Measurements from ENCODE around the gene MOB4.
"Not testable (repeated sequence)": the region's sequence is repeated elsewhere in the genome, so short reads cannot be mapped to it uniquely, and the experiment has no call there.

Gene MOB4

DNA sequence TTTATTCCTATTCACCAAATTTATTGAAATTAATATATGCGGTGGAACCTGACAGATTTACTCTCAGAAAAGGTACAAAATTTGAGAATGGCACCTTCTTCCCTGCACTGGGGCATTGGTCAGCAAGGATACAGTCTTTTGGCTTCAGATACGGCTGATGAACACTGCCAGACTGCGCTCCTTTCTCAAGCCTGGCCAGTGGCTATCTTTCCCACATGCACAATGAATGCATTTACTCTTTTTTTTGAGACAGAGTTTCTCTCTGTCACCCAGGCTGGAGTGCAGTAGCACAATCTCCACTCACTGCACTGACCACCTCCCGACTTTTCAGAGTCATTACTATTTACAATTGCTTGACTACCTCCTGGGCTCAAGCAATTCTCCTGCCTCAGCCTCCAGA, 61.6 kb downstream of the MOB4 start:
- intact Hi-C loops (cut with micrococcal nuclease) = no loop called here
- no peak overlapping the region for H3K4me3 Mint-ChIP-seq
- H3K27me3 Mint-ChIP-seq = no peaks in the 10 kb centered on the region
- H3K27ac Mint-ChIP-seq = no peak overlapping the region
- H3K9me3 Mint-ChIP-seq = peaks cover 24% of the 10 kb centered on the region
- no peaks in the 10 kb centered on the region for H3K4me1 Mint-ChIP-seq (ENCODE audit: low read depth)
- H3K36me3 Mint-ChIP-seq (ENCODE audit: low read depth) = peaks cover 10% of the 10 kb centered on the region

DNA sequence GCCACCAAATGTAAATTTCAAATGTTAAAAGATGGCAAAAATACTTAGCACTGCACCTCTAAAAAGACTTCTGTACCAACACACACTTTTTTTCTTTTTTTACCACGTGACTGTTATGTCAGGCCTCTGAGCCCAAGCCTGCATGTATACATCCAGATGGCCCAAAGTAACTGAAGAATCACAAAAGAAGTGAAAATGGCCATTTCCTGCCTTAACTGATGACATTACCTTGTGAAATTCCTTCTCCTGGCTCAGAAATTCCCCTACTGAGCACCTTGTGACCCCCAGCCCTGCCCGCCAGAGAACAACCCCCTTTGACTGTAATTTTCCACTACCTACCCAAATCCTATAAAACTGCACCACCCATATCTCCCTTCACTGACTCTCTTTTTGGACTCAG, 62.4 kb downstream of the MOB4 start:
- not testable (repeated sequence) for H3K36me3 Mint-ChIP-seq (ENCODE audit: low read depth)
- H3K9me3 Mint-ChIP-seq = peaks cover 16% of the 10 kb centered on the region

DNA sequence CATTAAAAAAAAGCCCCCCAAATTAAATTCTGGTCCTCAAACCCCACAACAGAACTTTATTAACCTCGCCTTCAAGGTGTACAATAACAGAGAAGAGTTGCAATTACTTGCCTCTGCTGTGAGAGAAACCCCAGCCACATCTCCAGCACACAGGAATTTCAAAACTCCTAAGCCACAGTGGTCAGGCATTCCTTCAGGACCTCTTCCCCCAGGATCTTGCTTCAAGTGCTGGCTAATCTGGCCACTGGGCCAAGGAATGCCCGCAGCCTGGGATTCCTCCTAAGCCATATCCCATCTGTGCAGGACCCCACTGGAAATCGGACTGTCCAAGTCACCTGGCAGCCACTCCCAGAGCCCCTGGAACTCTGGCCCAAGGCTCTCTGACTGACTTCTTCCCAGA, 64.3 kb downstream of the MOB4 start:
- intact Hi-C loops (cut with micrococcal nuclease) = not testable (repeated sequence)

More for the DNA sequence above, 62.4 kb downstream of the MOB4 start:
- H3K4me1 Mint-ChIP-seq (ENCODE audit: low read depth); intact Hi-C loops (cut with micrococcal nuclease); H3K27ac Mint-ChIP-seq; H3K27me3 Mint-ChIP-seq; H3K4me3 Mint-ChIP-seq: not testable (repeated sequence)

DNA sequence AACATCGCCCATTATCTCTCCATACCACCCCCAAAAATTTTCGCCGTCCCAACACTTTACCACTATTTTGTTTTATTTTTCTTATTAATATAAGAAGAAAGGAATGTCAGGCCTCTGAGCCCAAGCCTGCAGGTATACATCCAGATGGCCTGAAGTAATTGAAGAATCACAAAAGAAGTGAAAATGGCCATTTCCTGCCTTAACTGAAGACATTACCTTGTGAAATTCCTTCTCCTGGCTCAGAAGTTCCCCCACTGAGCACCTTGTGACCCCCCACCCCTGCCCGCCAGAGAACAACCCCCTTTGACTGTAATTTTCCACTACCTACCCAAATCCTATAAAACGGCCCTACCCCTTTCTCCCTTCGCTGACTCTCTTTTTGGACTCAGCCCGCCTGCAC, 71.4 kb downstream of the MOB4 start:
- H3K4me3 Mint-ChIP-seq; intact Hi-C loops (cut with micrococcal nuclease); H3K4me1 Mint-ChIP-seq (ENCODE audit: low read depth); H3K36me3 Mint-ChIP-seq (ENCODE audit: low read depth); H3K9me3 Mint-ChIP-seq; H3K27ac Mint-ChIP-seq; H3K27me3 Mint-ChIP-seq: not testable (repeated sequence)

More for the DNA sequence above, 64.3 kb downstream of the MOB4 start:
- H3K27ac Mint-ChIP-seq; H3K27me3 Mint-ChIP-seq; H3K36me3 Mint-ChIP-seq (ENCODE audit: low read depth); H3K9me3 Mint-ChIP-seq; H3K4me3 Mint-ChIP-seq; H3K4me1 Mint-ChIP-seq (ENCODE audit: low read depth): not testable (repeated sequence)

DNA sequence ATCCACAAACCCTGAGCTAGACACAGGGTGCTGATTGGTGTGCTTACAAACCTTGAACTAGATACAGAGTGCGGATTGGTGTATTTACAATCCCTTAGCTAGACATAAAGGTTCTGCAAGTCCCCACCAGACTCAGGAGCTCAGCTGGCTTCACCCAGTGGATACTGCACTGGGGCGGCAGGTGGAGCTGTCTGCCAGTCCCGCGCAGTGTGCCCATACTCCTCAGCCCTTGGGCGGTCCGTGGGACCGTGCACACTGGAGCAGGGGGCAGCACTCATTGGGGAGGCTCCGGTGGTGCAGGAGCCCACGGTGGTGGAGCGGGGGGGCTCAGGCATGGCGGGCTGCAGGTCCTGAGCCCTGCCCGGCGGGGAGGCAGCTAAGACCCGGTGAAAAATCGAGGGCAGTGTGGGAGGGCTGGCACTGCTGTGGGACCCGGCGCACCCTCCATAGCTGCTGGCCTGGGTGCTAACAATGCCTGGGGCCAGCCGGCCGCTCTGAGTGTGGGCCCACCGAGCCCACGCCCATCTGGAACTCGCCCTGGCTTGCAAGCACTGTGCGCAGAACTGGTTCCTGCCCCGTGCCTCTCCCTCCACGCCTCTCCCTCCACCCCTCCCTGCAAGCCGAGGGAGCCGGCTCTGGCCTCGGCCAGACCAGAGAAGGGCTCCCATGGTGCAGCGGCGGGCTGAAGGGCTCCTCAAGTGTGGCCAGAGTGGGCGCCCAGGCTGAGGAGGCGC, 75.6 kb downstream of the MOB4 start:
- no peaks in the 10 kb centered on the region for H3K36me3 Mint-ChIP-seq (ENCODE audit: low read depth)
- no peaks in the 10 kb centered on the region for H3K4me1 Mint-ChIP-seq (ENCODE audit: low read depth)
- no peaks in the 10 kb centered on the region for H3K27me3 Mint-ChIP-seq
- intact Hi-C loops (cut with micrococcal nuclease) = no loop called here
- no peak overlapping the region for H3K4me3 Mint-ChIP-seq
- peaks cover 8% of the 10 kb centered on the region for H3K9me3 Mint-ChIP-seq
- no peak overlapping the region for H3K27ac Mint-ChIP-seq

DNA sequence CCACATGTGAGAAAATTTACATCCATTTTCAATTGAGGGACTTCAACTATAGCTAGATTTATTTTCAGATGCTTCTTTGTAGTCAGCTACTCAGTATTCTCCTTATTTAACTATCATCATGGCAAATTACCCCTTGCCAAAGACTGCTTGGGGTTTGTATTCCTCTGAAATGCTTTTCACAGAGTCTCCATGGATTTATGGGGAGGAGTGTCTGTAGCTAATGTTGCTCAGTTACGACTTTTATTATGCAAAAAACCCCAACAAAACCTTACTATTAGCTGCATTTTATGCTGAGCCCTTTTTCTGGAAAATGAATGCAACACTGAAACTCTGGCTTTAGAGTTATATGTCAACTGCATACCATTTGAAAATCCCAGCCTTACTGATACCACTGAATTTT, 80.9 kb downstream of the MOB4 start:
- H3K9me3 Mint-ChIP-seq = no peaks in the 10 kb centered on the region
- no peak overlapping the region for H3K4me3 Mint-ChIP-seq
- H3K4me1 Mint-ChIP-seq (ENCODE audit: low read depth) = peaks cover 6% of the 10 kb centered on the region
- no peak overlapping the region for H3K27ac Mint-ChIP-seq
- intact Hi-C loops (cut with micrococcal nuclease) = no loop called here
- no peaks in the 10 kb centered on the region for H3K27me3 Mint-ChIP-seq
- H3K36me3 Mint-ChIP-seq (ENCODE audit: low read depth) = no peaks in the 10 kb centered on the region

DNA sequence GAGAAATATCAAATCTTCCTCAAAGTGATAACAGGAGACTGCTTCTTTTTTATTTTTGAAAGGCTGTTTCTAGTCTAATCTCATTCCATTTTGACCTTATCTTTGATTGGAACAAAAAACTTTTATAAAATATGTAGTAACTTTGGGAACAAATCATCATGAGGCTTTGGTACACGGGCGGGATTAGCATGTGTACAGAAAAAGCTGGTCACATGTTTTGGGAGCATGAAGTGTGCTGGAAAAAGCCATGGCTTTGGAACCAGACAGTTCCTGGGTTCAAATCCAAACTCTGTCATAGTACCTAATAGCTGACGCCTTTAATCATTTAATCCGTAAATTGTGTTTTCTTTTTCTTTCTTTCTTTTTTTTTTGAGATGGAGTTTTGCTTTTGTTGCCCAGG, 81.3 kb downstream of the MOB4 start:
- Mint-ChIP-seq H3K9me3 (no peaks in the 10 kb centered on the region), H3K4me1 (ENCODE audit: low read depth) (peaks cover 6% of the 10 kb centered on the region), H3K36me3 (ENCODE audit: low read depth) (no peaks in the 10 kb centered on the region), H3K4me3 (no peak overlapping the region), H3K27ac (no peak overlapping the region), H3K27me3 (no peaks in the 10 kb centered on the region)
- intact Hi-C loops (cut with micrococcal nuclease) = no loop called here

DNA sequence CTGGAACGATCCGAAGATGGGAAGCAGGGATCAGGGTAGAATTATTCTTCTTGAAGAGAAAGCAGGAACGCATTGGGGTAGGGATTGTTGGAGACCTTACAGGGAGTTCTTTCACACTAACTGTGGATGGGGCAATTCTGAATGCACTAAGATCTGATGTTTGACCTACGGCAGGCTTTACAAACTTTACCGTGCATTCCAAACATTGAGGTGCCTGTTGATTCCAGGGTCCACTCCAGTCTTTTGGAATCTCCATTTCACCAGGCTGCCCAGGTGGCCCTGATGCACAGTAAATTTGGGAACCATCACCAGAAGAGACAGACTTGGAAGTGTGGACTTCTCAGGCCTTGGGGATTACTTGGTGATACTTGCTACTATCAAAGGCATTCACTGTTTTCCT, 82.6 kb downstream of the MOB4 start:
- H3K27me3 Mint-ChIP-seq = no peaks in the 10 kb centered on the region
- no peak overlapping the region for H3K4me3 Mint-ChIP-seq
- no peaks in the 10 kb centered on the region for H3K36me3 Mint-ChIP-seq (ENCODE audit: low read depth)
- no peak overlapping the region for H3K27ac Mint-ChIP-seq
- intact Hi-C loops (cut with micrococcal nuclease) = no loop called here
- H3K9me3 Mint-ChIP-seq = no peaks in the 10 kb centered on the region
- peaks cover 6% of the 10 kb centered on the region for H3K4me1 Mint-ChIP-seq (ENCODE audit: low read depth)

DNA sequence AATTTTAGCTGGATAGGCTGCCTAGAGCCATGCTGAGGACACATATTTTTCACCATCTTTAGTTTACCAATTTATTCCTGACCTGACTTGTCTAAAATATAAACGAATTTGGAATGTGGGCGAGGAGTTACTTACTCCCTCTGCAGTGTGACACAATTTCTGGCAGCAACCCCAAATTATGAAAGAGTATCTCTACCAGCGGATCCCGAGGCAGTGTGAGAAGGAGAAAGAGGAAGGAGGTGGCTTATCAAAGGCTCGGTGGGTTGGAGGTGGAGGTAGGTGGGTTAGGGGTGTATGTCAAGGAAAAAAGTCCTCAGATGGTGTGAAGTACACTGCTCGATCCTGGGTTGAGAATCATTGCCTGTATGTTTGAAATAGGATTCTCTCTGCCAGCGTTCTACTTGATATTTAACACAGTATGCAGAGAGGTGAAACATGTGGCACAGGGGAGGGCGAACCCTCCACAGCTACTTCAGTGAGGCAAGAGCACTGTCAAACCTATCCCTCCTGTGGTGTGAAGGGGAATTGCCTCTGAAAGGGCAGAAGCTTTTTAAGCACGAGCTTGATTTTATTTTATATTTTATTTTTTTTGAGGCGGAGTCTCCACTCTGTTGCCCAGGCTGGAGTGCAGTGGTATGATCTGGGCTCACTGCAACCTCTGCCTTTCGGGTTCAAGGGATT, 83.6 kb downstream of the MOB4 start:
- Mint-ChIP-seq H3K4me1 (ENCODE audit: low read depth) (peaks cover 6% of the 10 kb centered on the region), H3K27me3 (no peaks in the 10 kb centered on the region), H3K9me3 (no peaks in the 10 kb centered on the region), H3K4me3 (no peak overlapping the region), H3K27ac (no peak overlapping the region), H3K36me3 (ENCODE audit: low read depth) (no peaks in the 10 kb centered on the region)
- intact Hi-C loops (cut with micrococcal nuclease) = no loop called here

DNA sequence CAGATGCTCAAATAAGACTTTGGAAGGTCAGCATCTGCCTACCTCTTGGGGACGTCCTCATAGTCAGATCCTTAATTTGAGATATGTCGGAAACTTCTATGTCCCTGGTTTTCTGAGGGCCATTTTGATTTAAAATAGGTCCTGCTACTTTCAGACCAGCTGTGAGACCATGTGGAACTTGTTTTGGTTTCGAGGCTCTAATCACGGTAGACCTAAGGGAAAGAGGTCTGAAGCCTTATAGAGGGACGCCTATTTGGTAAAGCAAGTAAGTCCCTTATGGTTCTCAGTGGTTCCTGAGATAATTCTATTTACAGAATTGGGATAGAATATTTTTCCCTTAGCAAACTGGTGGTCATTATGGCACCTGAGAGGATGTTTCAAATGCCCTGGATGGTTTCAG, 84.4 kb downstream of the MOB4 start:
- Mint-ChIP-seq H3K4me3 (no peak overlapping the region), H3K4me1 (ENCODE audit: low read depth) (peaks cover 6% of the 10 kb centered on the region), H3K27ac (no peak overlapping the region), H3K27me3 (no peaks in the 10 kb centered on the region), H3K36me3 (ENCODE audit: low read depth) (no peaks in the 10 kb centered on the region), H3K9me3 (no peaks in the 10 kb centered on the region)
- intact Hi-C loops (cut with micrococcal nuclease) = no loop called here

DNA sequence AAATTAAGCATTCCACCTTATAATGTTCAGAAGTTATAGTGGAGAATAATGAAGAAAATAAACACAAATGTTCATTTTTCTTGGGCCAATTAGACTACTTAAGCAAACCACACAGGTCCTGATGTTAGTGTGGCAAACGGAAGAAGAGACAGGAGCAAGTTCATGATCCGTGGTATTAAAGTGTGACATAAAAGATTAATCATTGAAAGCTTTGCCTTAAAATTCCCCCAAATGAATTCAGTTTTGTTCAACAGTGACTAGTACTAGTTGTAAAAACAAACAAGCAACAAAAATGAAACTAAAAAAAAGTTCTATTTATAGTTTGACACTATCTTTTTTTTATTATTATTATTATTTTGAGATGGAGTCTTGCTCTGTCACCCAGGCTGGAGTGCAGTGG, 85.9 kb downstream of the MOB4 start:
- H3K9me3 Mint-ChIP-seq = no peaks in the 10 kb centered on the region
- intact Hi-C loops (cut with micrococcal nuclease) = no loop called here

More for the DNA sequence above, 85.9 kb downstream of the MOB4 start:
- Mint-ChIP-seq H3K36me3 (ENCODE audit: low read depth) (no peaks in the 10 kb centered on the region), H3K4me1 (ENCODE audit: low read depth) (peaks cover 6% of the 10 kb centered on the region), H3K27ac (no peak overlapping the region), H3K4me3 (no peak overlapping the region), H3K27me3 (no peaks in the 10 kb centered on the region)

Data from dendritic cell treated with granulocyte-macrophage colony-stimulating factor and Interleukin-4, amounts not matched to agents 40 ng/mL and 50 ng/mL, for 4 days (primary cell).